Breast epithelium (tissue), 4 donors: ENCODE results near the gene CDH23. TPM values are rescaled to one million over a fixed set of nuclear protein-coding genes. Genes with fewer than 3 reads are reported as not detected.

Source experiments
- DNase-seq, 2 donors: peaks; one replicate each; pipeline ENCODE4 v3.0.0-alpha.2; 2019; ENCODE audit warnings: low spot score in 2 of 2
- H3K27ac ChIP-seq, 2 donors: fragments of 200-600 bp; sonication (generic) in 1 of 2; one replicate each; pipeline ENCODE4 v1.5.1; 2016 to 2019; ENCODE audit warnings: mild to moderate bottlenecking in 1 of 2
- H3K27me3 ChIP-seq, 2 donors: fragments of 200-600 bp; sonication (generic) in 1 of 2; one replicate each; pipeline versions ENCODE4 v1.5.1 to v1.6.0; 2017 to 2019; ENCODE audit warnings: control low read depth in 1 of 2, mild to moderate bottlenecking in 1 of 2
- H3K36me3 ChIP-seq: fragments of 200-600 bp; one replicate; pipeline ENCODE4 v1.5.1; 2019
- H3K4me1 ChIP-seq, 2 donors: fragments of 200-600 bp; sonication (generic); one replicate each; pipeline ENCODE4 v1.5.1; 2016 to 2019; ENCODE audit warnings: control low read depth in 1 of 2
- H3K4me3 ChIP-seq, 3 donors: fragments of 200-600 bp; sonication (generic); 1 replicate in 2 of 3; 2 replicates in 1 of 3; pipeline ENCODE4 v1.5.1; 2016 to 2019; ENCODE audit warnings: mild to moderate bottlenecking in 3 of 3, moderate library complexity in 2 of 3
- H3K9me3 ChIP-seq, 2 donors: fragments of 200-600 bp; sonication (generic) in 1 of 2; one replicate each; pipeline ENCODE4 v1.5.1; 2016 to 2019; ENCODE audit warnings: control low read depth in 1 of 2
- POLR2A ChIP-seq: fragments of 450-650 bp; IDR thresholded peaks from one replicate; pipeline ENCODE4 v1.6.1; 2016; ENCODE audit warnings: antibody characterized with exemption, mild to moderate bottlenecking, moderate library complexity
- POLR2AphosphoS5 ChIP-seq, 3 donors: sonication (generic); formaldehyde crosslinking; IDR thresholded peaks; one replicate each; pipeline ENCODE4 v1.6.1; 2017; ENCODE audit warnings: antibody characterized with exemption in 3 of 3
- intact Hi-C: fragments of 100-400 bp; cut with DNase I; formaldehyde crosslinking; loops from one replicate; pipeline ENCODE4 v1.15.1; 2023; ENCODE audit warnings: low total_unique reads
- total RNA-seq, 3 donors: library from RNA; depleted of rRNA; stranded (reverse); fragments of >200 nt; gene quantifications; one replicate each; pipeline ENCODE4 v1.1.0, GENCODE V29; 2016
- TF ChIP-seq, protein P1 (sequence below), 3 donors: fragments of 450-650 bp; IDR thresholded peaks; one replicate each; pipeline ENCODE4 v1.5.1; 2016 to 2017; ENCODE audit warnings: antibody characterized with exemption in 3 of 3, mild to moderate bottlenecking in 3 of 3, moderate library complexity in 3 of 3

Gene CDH23
- total RNA-seq, 3 donors from 2014 or later, result 8.5 to 13.8 (median 11.6) TPM

GRCh38 chr10:71603754-71604153 lies 207.0 kb downstream of the CDH23 start:
- Histone ChIP-seq H3K36me3 (no peaks in the 10 kb centered on the region), H3K27ac (no peak overlapping the region), H3K4me3 (no peak overlapping the region), H3K4me1 (peaks cover 0 to 3% of the 10 kb centered on the region in 2 donors), H3K27me3 (no peaks in the 10 kb centered on the region), H3K9me3 (no peaks in the 10 kb centered on the region)
- no peak for TF ChIP-seq POLR2AphosphoS5 (IDR thresholded peaks at IDR 0.05)
- TF ChIP-seq POLR2A, result no peak
- TF ChIP-seq, protein P1, sequence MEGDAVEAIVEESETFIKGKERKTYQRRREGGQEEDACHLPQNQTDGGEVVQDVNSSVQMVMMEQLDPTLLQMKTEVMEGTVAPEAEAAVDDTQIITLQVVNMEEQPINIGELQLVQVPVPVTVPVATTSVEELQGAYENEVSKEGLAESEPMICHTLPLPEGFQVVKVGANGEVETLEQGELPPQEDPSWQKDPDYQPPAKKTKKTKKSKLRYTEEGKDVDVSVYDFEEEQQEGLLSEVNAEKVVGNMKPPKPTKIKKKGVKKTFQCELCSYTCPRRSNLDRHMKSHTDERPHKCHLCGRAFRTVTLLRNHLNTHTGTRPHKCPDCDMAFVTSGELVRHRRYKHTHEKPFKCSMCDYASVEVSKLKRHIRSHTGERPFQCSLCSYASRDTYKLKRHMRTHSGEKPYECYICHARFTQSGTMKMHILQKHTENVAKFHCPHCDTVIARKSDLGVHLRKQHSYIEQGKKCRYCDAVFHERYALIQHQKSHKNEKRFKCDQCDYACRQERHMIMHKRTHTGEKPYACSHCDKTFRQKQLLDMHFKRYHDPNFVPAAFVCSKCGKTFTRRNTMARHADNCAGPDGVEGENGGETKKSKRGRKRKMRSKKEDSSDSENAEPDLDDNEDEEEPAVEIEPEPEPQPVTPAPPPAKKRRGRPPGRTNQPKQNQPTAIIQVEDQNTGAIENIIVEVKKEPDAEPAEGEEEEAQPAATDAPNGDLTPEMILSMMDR (IDR thresholded peaks at IDR 0.05), result no peak
- DNase-seq, result no peak
- intact Hi-C loops, result no loop called here

GRCh38 chr10:71604324-71605018 lies 207.8 kb downstream of the CDH23 start:
- H3K36me3 ChIP-seq, result no peaks in the 10 kb centered on the region
- no peak overlapping the region for H3K4me3 ChIP-seq
- intact Hi-C loops, result no loop called here
- DNase-seq, result no peak
- TF ChIP-seq POLR2AphosphoS5 (IDR thresholded peaks at IDR 0.05), result no peak
- TF ChIP-seq POLR2A, result no peak
- TF ChIP-seq, protein P1 (IDR thresholded peaks at IDR 0.05), result no peak
- H3K9me3 ChIP-seq, result no peaks in the 10 kb centered on the region
- no peaks in the 10 kb centered on the region for H3K27me3 ChIP-seq
- H3K27ac ChIP-seq, result no peak overlapping the region
- H3K4me1 ChIP-seq, result no peaks in the 10 kb centered on the region

DNA sequence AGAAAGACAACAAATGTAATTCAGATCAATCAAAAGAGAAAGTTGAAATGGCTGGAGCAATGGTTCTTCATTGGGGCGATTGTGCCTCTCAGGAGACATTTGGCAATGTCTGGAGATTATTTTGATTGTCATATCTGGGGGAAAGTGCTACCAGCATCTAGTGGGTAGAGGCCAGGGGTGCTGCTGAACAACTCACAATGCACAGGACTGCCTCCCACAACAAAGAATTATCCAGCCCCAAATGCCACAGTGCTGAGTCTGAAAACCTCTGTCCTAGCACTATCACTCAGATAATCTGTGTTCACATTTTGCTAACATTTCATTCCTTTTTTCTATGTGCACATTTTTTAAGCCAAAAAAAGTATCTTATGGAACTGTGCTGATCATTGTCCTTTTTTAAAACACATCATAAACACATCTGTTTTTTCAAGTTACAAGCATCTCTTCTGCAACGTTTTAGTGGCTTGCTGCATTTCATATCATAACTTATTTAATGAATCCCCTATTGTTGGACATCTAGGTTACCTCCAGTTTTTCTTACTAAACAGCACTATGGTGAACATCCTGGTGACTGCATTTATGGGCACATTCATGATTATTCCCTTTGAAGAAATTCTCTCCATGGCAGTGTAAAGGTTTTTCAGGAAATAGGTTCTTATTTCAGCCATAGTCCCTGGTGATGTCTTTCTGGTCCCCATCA lies 208.7 kb downstream of the CDH23 start:
- Histone ChIP-seq H3K27ac (no peak overlapping the region), H3K36me3 (no peaks in the 10 kb centered on the region), H3K4me3 (no peak overlapping the region), H3K9me3 (no peaks in the 10 kb centered on the region), H3K4me1 (no peaks in the 10 kb centered on the region), H3K27me3 (no peaks in the 10 kb centered on the region)
- DNase-seq, result no peak
- intact Hi-C loops, result no loop called here
- TF ChIP-seq, protein P1 (IDR thresholded peaks at IDR 0.05), result no peak
- TF ChIP-seq POLR2A (no peak), POLR2AphosphoS5 (IDR thresholded peaks at IDR 0.05) (no peak)

DNA sequence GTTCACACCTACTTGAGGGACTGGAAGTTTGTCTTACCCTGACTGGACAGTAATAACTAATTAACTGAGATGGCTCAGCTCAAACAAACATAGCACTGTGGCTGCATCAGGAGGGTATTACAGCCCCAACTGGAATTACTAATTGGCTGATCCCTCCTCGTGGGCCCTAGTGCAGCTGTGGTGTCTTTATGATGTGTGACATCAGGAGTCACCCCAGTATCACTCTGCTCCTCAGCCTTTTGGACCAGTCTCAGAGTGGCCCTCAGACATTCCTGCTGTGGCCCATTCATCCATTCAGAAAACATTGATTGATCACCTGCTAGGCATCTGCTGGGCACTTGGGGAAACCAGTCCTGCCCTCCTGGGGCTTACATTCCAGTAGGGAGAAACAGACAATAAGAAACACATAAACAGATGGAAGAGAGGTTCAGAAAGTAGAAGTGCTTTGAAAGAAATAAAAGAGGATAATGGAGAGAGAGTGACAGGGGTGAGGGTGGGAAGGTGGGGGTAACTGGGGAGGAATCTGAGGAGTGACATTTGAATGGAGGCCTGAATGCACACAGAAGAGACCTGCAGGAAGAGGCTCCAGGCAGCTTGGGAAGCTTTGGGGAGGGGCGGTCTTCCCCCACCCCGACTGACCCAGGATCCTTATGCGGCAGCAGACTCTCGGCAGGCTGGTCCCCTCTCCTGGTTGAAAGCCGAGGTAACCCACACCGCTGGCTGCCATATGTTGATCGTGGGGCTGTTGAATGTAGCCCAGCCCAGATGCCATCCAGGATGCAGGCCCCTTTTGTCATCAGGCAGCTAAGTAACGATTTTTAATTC lies 209.7 kb downstream of the CDH23 start:
- Histone ChIP-seq H3K36me3 (no peaks in the 10 kb centered on the region), H3K27me3 (no peaks in the 10 kb centered on the region), H3K9me3 (no peaks in the 10 kb centered on the region), H3K4me1 (no peaks in the 10 kb centered on the region), H3K4me3 (no peak overlapping the region), H3K27ac (no peak overlapping the region)
- no peak for TF ChIP-seq POLR2A
- TF ChIP-seq POLR2AphosphoS5 (IDR thresholded peaks at IDR 0.05), result no peak
- no peak for DNase-seq
- intact Hi-C loops, result no loop called here

- TF ChIP-seq POLR2AphosphoS5 (IDR thresholded peaks at IDR 0.05) (no peak), POLR2A (no peak)
- TF ChIP-seq, protein P1 (IDR thresholded peaks at IDR 0.05), result no peak
- no peaks in the 10 kb centered on the region for H3K4me1 ChIP-seq
- no peak for DNase-seq
- H3K4me3 ChIP-seq, result no peak overlapping the region
- intact Hi-C loops, result no loop called here
- H3K36me3 ChIP-seq, result no peaks in the 10 kb centered on the region
- no peaks in the 10 kb centered on the region for H3K9me3 ChIP-seq
- no peaks in the 10 kb centered on the region for H3K27me3 ChIP-seq
- H3K27ac ChIP-seq, result no peak overlapping the region
These were observed 210.3 kb downstream of the CDH23 start for GRCh38 chr10:71607082-71607443.
